ENCODE results near the gene CTNND2.

The CTNND2 gene

GRCh38 chr5:11397549-11397948 lies 506.7 kb downstream of the CTNND2 start:
- no peak for DNase-seq (ENCODE audit: extremely low read depth in 1 of 2, low read depth in 1 of 2)

GRCh38 chr5:11396917-11397316 lies 507.3 kb downstream of the CTNND2 start:
- no peak for DNase-seq (ENCODE audit: extremely low read depth in 1 of 2, low read depth in 1 of 2)

- no peak for DNase-seq (ENCODE audit: extremely low read depth in 1 of 2, low read depth in 1 of 2)
These were observed 509.3 kb downstream of the CTNND2 start for GRCh38 chr5:11394933-11395332.

- no peak for DNase-seq (ENCODE audit: extremely low read depth in 1 of 2, low read depth in 1 of 2)
These were observed 513.9 kb downstream of the CTNND2 start for GRCh38 chr5:11390291-11390767.

GRCh38 chr5:11387382-11387781 lies 516.9 kb downstream of the CTNND2 start:
- DNase-seq (ENCODE audit: extremely low read depth in 1 of 2, low read depth in 1 of 2) = no peak

GRCh38 chr5:11386398-11386797 lies 517.8 kb downstream of the CTNND2 start:
- no peak for DNase-seq (ENCODE audit: extremely low read depth in 1 of 2, low read depth in 1 of 2)

GRCh38 chr5:11385901-11386293 lies 518.3 kb downstream of the CTNND2 start:
- DNase-seq (ENCODE audit: extremely low read depth in 1 of 2, low read depth in 1 of 2) = no peak

- DNase-seq (ENCODE audit: extremely low read depth in 1 of 2, low read depth in 1 of 2) = no peak
These were observed 518.9 kb downstream of the CTNND2 start for GRCh38 chr5:11385251-11385900.

- no peak for DNase-seq (ENCODE audit: extremely low read depth in 1 of 2, low read depth in 1 of 2)
These were observed 519.6 kb downstream of the CTNND2 start for GRCh38 chr5:11384441-11385250.

- no peak for DNase-seq (ENCODE audit: extremely low read depth in 1 of 2, low read depth in 1 of 2)
These were observed 520.6 kb downstream of the CTNND2 start for GRCh38 chr5:11383506-11384095.

- DNase-seq (ENCODE audit: extremely low read depth in 1 of 2, low read depth in 1 of 2) = no peak
These were observed 525.8 kb downstream of the CTNND2 start for GRCh38 chr5:11378461-11378860.

- DNase-seq (ENCODE audit: extremely low read depth in 1 of 2, low read depth in 1 of 2) = no peak
These were observed 526.4 kb downstream of the CTNND2 start for GRCh38 chr5:11377896-11378295.

GRCh38 chr5:11372191-11372590 lies 532.1 kb downstream of the CTNND2 start:
- no peak for DNase-seq (ENCODE audit: extremely low read depth in 1 of 2, low read depth in 1 of 2)

- no peak for DNase-seq (ENCODE audit: extremely low read depth in 1 of 2, low read depth in 1 of 2)
These were observed 533.2 kb downstream of the CTNND2 start for GRCh38 chr5:11371021-11371420.

GRCh38 chr5:11364531-11364930 lies 539.7 kb downstream of the CTNND2 start:
- DNase-seq (ENCODE audit: extremely low read depth in 1 of 2, low read depth in 1 of 2) = no peak

- DNase-seq (ENCODE audit: extremely low read depth in 1 of 2, low read depth in 1 of 2) = no peak
These were observed 540.5 kb downstream of the CTNND2 start for GRCh38 chr5:11363631-11364178.

- no peak for DNase-seq (ENCODE audit: extremely low read depth in 1 of 2, low read depth in 1 of 2)
These were observed 542.5 kb downstream of the CTNND2 start for GRCh38 chr5:11361768-11362167.

GRCh38 chr5:11357928-11358327 lies 546.3 kb downstream of the CTNND2 start:
- DNase-seq (ENCODE audit: extremely low read depth in 1 of 2, low read depth in 1 of 2) = no peak

GRCh38 chr5:11355491-11355890 lies 548.8 kb downstream of the CTNND2 start:
- DNase-seq (ENCODE audit: extremely low read depth in 1 of 2, low read depth in 1 of 2) = no peak

- no peak for DNase-seq (ENCODE audit: extremely low read depth in 1 of 2, low read depth in 1 of 2)
These were observed 557.9 kb downstream of the CTNND2 start for GRCh38 chr5:11346336-11346735.

GRCh38 chr5:11335881-11336760 lies 568.1 kb downstream of the CTNND2 start:
- DNase-seq (ENCODE audit: extremely low read depth in 1 of 2, low read depth in 1 of 2) = no peak
